Heart left ventricle (tissue), 16 donors: Measurements from ENCODE around the gene ALCAM. TPM values are rescaled to one million over a fixed set of nuclear protein-coding genes. Genes with fewer than 3 reads are reported as not detected.
"Not testable (repeated sequence)": the region's sequence is repeated elsewhere in the genome, so short reads cannot be mapped to it uniquely, and the experiment has no call there.

Experiments
- ATAC-seq, 4 donors: fragments of 200-7000 bp; cut with Tn5 transposase; one replicate each; pipeline ENCODE4 v1.9.1; 2020 to 2022; ENCODE audit warnings: moderate library complexity in 4 of 4, mild to moderate bottlenecking in 3 of 4, moderate number of reproducible peaks in 1 of 4
- DNase-seq, 5 donors: peaks; one replicate each; pipeline ENCODE4 v3.0.0-alpha.2; 2020
- H3K27ac ChIP-seq, 12 donors: fragments of 200-600 bp; sonication (generic) in 4 of 12; one replicate each; pipeline versions ENCODE4 v1.5.0 to v1.8.0; 2016 to 2022; ENCODE audit warnings: mild to moderate bottlenecking in 2 of 12
- H3K27me3 ChIP-seq, 9 donors: fragments of 200-600 bp; sonication (generic) in 2 of 9; one replicate each; pipeline versions ENCODE4 v1.5.1 to v1.8.0; 2016 to 2022; ENCODE audit warnings: mild to moderate bottlenecking in 3 of 9
- H3K36me3 ChIP-seq, 9 donors: fragments of 200-600 bp; sonication (generic) in 2 of 9; one replicate each; pipeline versions ENCODE4 v1.5.0 to v1.8.0; 2018 to 2022; ENCODE audit warnings: mild to moderate bottlenecking in 2 of 9
- H3K4me1 ChIP-seq, 12 donors: fragments of 200-600 bp; sonication (generic) in 4 of 12; one replicate each; pipeline versions ENCODE4 v1.5.0 to v1.8.0; 2016 to 2022; ENCODE audit warnings: mild to moderate bottlenecking in 3 of 12
- H3K4me3 ChIP-seq, 12 donors: fragments of 200-600 bp; sonication (generic) in 4 of 12; one replicate each; pipeline versions ENCODE4 v1.5.0 to v1.8.0; 2017 to 2022; ENCODE audit warnings: mild to moderate bottlenecking in 9 of 12, moderate library complexity in 4 of 12
- H3K9me3 ChIP-seq, 12 donors: fragments of 200-600 bp; sonication (generic) in 4 of 12; one replicate each; pipeline versions ENCODE4 v1.5.0 to v1.8.0; 2016 to 2022; ENCODE audit warnings: mild to moderate bottlenecking in 1 of 12
- CTCF ChIP-seq, 12 donors: fragments of 200-600 bp; sonication (generic) in 4 of 12; IDR thresholded peaks; one replicate each; pipeline versions ENCODE4 v1.5.0 to v1.8.0; 2018 to 2022; ENCODE audit warnings: antibody characterized with exemption in 12 of 12, mild to moderate bottlenecking in 5 of 12
- POLR2A ChIP-seq, 2 donors: fragments of 450-650 bp; IDR thresholded peaks; one replicate each; pipeline ENCODE4 v1.6.1; 2017; ENCODE audit warnings: antibody characterized with exemption in 2 of 2, mild to moderate bottlenecking in 2 of 2, moderate library complexity in 2 of 2
- WGBS, 4 donors: extraction: QIAGEN DNeasy Blood & Tissue Kit in 2 of 4; methylation state at CpG; one replicate each; pipeline versions ENCODE4 v1.1.5 to v1.1.7; 2013 to 2018; 5-methylcytosine and 5-hydroxymethylcytosine counted together
- intact Hi-C, 10 donors: fragments of 100-400 bp; cut with DNase I; formaldehyde crosslinking; loops; one replicate each; pipeline versions ENCODE4 v1.11.1 to v1.14.2; 2022
- polyA plus RNA-seq, 2 donors: library from polyadenylated mRNA; stranded (reverse); fragments of 200-250 nt; gene quantifications; one replicate each; pipeline ENCODE4 v1.2.3, GENCODE V29; 2013
- total RNA-seq, 9 donors: library from RNA; depleted of rRNA in 2 of 9; stranded (reverse); fragments of >200 nt in 2 of 9; fragmentation: NEBNext Ultra II Directional in 3 of 9; extraction: Animal tissue kit (Norgen Biotek cat#: 25700) in 3 of 9; gene quantifications; one replicate each; pipeline versions ENCODE4 v1.1.0 to v1.2.4, GENCODE V29; 2016 to 2023
- donor health status: ischemic (EF 13 %, LVEDD 7.1; RV severe dilation, severe dysfunction).
- donor health status: healthy with polysubstance abuse.
- donor health status: DM: no; HTN: yes; CAD: no.
- donor health status: DM: no; HTN: no; CAD: no.
- donor health status: ischemic (EF 25% LVEDD 6.9; RV normal size, moderate dysfunction).
- donor health status: ischemic (EF 25% LVEDD 5.7; RV mildly dilated, moderate dysfunction).
- donor health status: healthy.
- donor health status: DM: yes; HTN: yes; CAD: no.
- donor health status: ischemic (EF 35%, LVEDD 5.7; RV mildly dilated, moderate dysfunction).
- donor health status: nonischemic (EF 11% LVEDD 7.7; RV severe dilation, severe dysfunction).
- donor health status: DM: yes; HTN: yes; CAD: no.
- donor health status: PGD.
- donor health status: ischemic (EF 29% LVEDD 5.4; RV normal size, mild dysfunction).
- donor health status: nonischemic (EF 23%, LVEDD 6.1; RV moderate dilation, normal function).

Gene ALCAM
- total and polyA plus RNA-seq, 11 donors = 0.91 to 19.9 (median 5.5) TPM

GRCh38 chr3:105599350-105599749 is 232.6 kb downstream of the ALCAM start:
- Histone ChIP-seq H3K36me3 (no peaks in the 10 kb centered on the region), H3K27me3 (no peaks in the 10 kb centered on the region), H3K4me1 (no peaks in the 10 kb centered on the region), H3K4me3 (no peak overlapping the region), H3K9me3 (no peaks in the 10 kb centered on the region), H3K27ac (no peak overlapping the region)
- intact Hi-C loops = no loop called here
- DNase-seq = no peak
- TF ChIP-seq POLR2A (IDR thresholded peaks at IDR 0.05) = no peak
- TF ChIP-seq CTCF (IDR thresholded peaks at IDR 0.05) = no peak
- no peak for ATAC-seq
- WGBS, 4 donors = 87 to 90% (median 89%) methylated on average over 2 of the region's 2 CpGs

- H3K27me3 ChIP-seq, ATAC-seq, H3K4me3 ChIP-seq, H3K27ac ChIP-seq, H3K4me1 ChIP-seq, DNase-seq, H3K9me3 ChIP-seq, H3K36me3 ChIP-seq, intact Hi-C loops: not testable (repeated sequence)
- WGBS, 4 donors = 77 to 96% (median 94%) methylated on average over 1 of the region's 1 CpG
Observed at GRCh38 chr3:105601756-105602155, 235.0 kb downstream of the ALCAM start.

DNA sequence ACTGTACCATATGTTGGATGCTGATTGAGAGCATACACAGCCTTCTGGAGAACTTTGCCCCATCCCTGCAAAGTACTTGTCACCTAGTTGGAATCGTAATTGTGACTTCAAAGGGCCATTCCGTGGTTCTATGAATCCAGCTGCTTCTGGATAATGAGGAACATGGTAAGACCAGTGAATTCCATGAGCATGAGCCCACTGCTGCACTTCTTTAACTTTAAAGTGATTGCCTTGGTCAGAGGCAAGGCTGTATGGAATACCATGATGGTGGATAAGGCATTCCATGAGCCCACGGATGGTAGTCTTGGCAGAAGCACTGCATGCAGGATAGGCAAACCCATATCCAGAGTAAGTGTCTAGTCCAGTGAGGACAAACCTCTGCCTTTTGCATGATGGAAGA is 235.6 kb downstream of the ALCAM start:
- H3K4me3 ChIP-seq, H3K4me1 ChIP-seq, DNase-seq, ATAC-seq, intact Hi-C loops, H3K27ac ChIP-seq, H3K27me3 ChIP-seq, H3K9me3 ChIP-seq, H3K36me3 ChIP-seq: not testable (repeated sequence)
- 87 to 94% (median 91%) methylated on average over 3 of the region's 3 CpGs for WGBS, 4 donors

DNA sequence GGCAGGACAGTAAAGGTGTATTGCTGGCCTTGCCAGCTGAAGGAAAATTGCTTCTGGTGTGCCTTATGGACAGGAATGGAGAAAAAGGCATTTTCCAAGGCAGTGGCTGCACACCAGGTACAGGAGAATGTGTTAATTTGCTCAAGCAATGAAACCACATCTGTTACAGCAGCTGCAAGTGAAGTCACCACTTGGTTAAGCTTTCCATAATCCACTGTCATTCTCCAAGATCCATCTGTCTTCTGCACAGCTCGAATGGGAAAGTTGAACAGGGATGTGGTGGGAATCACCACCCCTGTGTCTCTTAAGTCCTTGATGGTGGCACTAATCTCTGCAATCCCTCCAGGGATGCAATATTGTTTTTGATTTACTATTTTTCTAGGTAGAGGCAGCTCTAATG is 236.8 kb downstream of the ALCAM start:
- H3K9me3 ChIP-seq, DNase-seq, intact Hi-C loops, H3K27ac ChIP-seq, ATAC-seq, H3K27me3 ChIP-seq, H3K4me3 ChIP-seq, H3K4me1 ChIP-seq, H3K36me3 ChIP-seq: not testable (repeated sequence)
- whole genome bisulfite sequencing, 4 donors = 72 to 87% (median 74%) methylated on average over 1 of the region's 1 CpG

- H3K27ac ChIP-seq = no peak overlapping the region
- TF ChIP-seq POLR2A (IDR thresholded peaks at IDR 0.05) (no peak), CTCF (IDR thresholded peaks at IDR 0.05) (no peak)
- intact Hi-C loops = no loop called here
- no peaks in the 10 kb centered on the region for H3K4me1 ChIP-seq
- H3K27me3 ChIP-seq = no peaks in the 10 kb centered on the region
- DNase-seq (no peak), ATAC-seq (no peak)
- no peak overlapping the region for H3K4me3 ChIP-seq
- no peaks in the 10 kb centered on the region for H3K36me3 ChIP-seq
- H3K9me3 ChIP-seq = no peaks in the 10 kb centered on the region
Observed at GRCh38 chr3:105606016-105606415, 239.3 kb downstream of the ALCAM start.

- Histone ChIP-seq H3K36me3 (no peaks in the 10 kb centered on the region), H3K27me3 (no peaks in the 10 kb centered on the region), H3K9me3 (no peaks in the 10 kb centered on the region), H3K27ac (no peak overlapping the region), H3K4me1 (peaks cover 0 to 11% (median 0%) of the 10 kb centered on the region in 12 donors), H3K4me3 (no peak overlapping the region)
- intact Hi-C loops = no loop called here
- TF ChIP-seq CTCF (IDR thresholded peaks at IDR 0.05) (no peak), POLR2A (IDR thresholded peaks at IDR 0.05) (no peak)
- peak; percentile 71 to 89 (median 82) for ATAC-seq
- 56 to 79% (median 62%) methylated on average over 12 to 17 of the region's 17 CpGs for WGBS, 4 donors
- peak in 3 of 5 donors; percentile 33 to 60 (median 45) for DNase-seq
Observed at GRCh38 chr3:105608623-105609022, 241.9 kb downstream of the ALCAM start.
